ENCODE results near the gene SLC35F4. TPM values are rescaled to one million over a fixed set of nuclear protein-coding genes. Genes with fewer than 3 reads are reported as not detected.

SLC35F4 gene
- total and polyA plus RNA-seq, 8 donors, result 0.16 to 1.9 (median 0.36) TPM; not detected in 4

DNA sequence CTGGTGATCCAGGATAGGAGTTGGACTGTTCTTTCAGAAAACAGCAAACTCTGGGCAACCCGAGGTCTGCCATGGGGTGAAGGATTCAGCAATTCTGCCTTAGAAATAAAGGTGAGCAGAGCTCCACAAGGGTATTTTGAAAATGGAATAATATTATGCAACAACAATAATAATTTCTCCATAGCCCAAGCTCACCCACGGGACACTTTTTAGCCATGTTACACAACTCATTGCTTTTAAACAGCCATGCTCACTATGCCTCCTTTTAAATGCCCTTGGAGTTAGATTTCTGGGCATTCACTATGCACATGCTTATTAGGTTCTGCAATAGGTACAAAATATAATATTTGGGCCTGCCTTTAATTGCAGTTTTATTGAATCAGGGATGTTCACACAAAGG, 37.2 kb downstream of the SLC35F4 start:
- Histone ChIP-seq H3K4me1 (no peaks in the 10 kb centered on the region), H3K4me3 (no peak overlapping the region), H3K9me3 (no peaks in the 10 kb centered on the region), H3K36me3 (no peaks in the 10 kb centered on the region), H3K27me3 (no peaks in the 10 kb centered on the region), H3K27ac (no peak overlapping the region)
- TF ChIP-seq, protein P1, sequence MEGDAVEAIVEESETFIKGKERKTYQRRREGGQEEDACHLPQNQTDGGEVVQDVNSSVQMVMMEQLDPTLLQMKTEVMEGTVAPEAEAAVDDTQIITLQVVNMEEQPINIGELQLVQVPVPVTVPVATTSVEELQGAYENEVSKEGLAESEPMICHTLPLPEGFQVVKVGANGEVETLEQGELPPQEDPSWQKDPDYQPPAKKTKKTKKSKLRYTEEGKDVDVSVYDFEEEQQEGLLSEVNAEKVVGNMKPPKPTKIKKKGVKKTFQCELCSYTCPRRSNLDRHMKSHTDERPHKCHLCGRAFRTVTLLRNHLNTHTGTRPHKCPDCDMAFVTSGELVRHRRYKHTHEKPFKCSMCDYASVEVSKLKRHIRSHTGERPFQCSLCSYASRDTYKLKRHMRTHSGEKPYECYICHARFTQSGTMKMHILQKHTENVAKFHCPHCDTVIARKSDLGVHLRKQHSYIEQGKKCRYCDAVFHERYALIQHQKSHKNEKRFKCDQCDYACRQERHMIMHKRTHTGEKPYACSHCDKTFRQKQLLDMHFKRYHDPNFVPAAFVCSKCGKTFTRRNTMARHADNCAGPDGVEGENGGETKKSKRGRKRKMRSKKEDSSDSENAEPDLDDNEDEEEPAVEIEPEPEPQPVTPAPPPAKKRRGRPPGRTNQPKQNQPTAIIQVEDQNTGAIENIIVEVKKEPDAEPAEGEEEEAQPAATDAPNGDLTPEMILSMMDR (IDR thresholded peaks at IDR 0.05), result no peak
- WGBS, 2 donors, result 35 to 64% methylated on average over 2 of the region's 2 CpGs
- ATAC-seq (no peak), FAIRE-seq (no peak), DNase-seq (no peak)
- intact Hi-C loops (cut with DNase I), result no loop called here

DNA sequence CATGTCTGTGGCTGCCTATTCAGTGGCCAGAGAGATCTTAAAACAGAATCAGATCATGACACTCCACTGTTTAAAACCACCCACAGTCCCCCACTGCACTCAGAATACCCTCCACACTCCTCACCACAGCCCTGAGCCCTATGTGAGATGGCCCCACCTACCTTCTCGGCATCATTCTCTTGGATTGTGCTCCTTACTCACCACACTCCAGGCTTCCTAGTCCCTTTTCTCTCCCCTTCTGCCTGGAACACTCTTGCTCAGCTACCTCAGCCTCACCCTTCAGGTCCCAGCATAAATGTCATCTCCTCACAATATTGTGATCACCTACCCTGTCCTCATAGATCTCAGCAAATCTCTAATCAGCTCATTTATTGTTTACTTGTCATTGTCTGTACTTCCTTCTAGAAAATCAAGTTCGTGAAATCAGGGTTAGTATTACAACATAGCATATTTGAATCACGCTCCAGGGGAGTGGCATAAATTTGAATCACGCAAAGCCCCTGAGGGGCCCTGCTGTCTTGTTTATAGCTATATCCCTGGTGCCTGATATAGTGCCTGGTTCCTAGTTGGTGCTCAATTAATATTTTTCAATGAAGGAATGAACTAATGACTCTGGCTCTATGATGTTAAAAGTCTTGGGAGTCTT, 42.8 kb downstream of the SLC35F4 start:
- no peaks in the 10 kb centered on the region for H3K36me3 ChIP-seq
- no peak for ATAC-seq
- no peaks in the 10 kb centered on the region for H3K27me3 ChIP-seq
- DNase-seq, result no peak
- no peak overlapping the region for H3K4me3 ChIP-seq
- no peak for FAIRE-seq
- H3K4me1 ChIP-seq, result no peaks in the 10 kb centered on the region
- H3K27ac ChIP-seq, result no peak overlapping the region
- WGBS, 2 donors, result 67 to 77% methylated on average over 4 of the region's 4 CpGs
- no peaks in the 10 kb centered on the region for H3K9me3 ChIP-seq
- intact Hi-C loops (cut with DNase I), result no loop called here
- TF ChIP-seq, protein P1 (IDR thresholded peaks at IDR 0.05), result no peak

DNA sequence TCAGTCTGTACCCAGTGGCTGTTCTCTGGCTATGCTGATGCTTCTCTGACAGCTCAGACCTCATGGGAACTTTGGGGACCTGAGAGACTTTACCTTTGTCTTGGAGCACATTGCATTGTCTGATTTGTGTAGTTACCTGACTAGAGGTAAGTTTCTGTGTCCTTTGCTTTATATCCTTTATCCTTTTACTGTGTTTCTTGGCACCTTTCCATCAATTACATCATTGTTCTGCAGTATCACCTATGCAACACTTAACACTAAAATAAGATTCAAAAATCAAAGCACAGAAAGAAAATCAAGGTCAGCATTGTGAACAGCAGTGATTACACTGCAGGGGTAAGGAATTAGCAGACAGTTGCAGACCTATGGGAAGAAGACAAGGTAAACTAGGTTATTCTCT, 43.8 kb downstream of the SLC35F4 start:
- H3K27me3 ChIP-seq, result no peaks in the 10 kb centered on the region
- H3K27ac ChIP-seq, result no peak overlapping the region
- ATAC-seq (peak in 1 of 4 donors; percentile 32), DNase-seq (no peak), FAIRE-seq (no peak)
- intact Hi-C loops (cut with DNase I), result no loop called here
- no peaks in the 10 kb centered on the region for H3K4me1 ChIP-seq
- H3K9me3 ChIP-seq, result no peaks in the 10 kb centered on the region
- H3K36me3 ChIP-seq, result no peaks in the 10 kb centered on the region
- no peak overlapping the region for H3K4me3 ChIP-seq
- TF ChIP-seq, protein P1 (IDR thresholded peaks at IDR 0.05), result no peak

DNA sequence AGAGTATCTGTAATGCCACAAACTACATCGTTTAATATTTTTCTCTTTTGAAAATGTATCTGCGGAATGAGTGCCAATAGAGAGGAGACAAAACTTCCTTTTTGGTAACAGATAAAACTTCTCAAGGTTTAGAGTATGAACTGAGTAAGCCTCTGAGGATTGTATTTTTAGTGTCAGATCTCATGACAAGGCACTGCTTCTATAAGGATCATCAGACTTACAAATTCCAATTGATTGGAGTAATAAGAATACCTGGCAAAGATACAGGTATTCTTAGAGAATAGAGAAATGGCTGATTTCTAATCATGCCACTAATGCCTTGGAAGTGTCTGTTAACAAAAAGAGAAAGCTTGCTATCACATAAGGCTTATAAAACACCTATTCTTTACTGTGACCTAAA, 45.3 kb downstream of the SLC35F4 start:
- no peak for DNase-seq
- H3K9me3 ChIP-seq, result no peaks in the 10 kb centered on the region
- WGBS, 2 donors, result 72 to 80% methylated on average over 2 of the region's 2 CpGs
- FAIRE-seq, result no peak
- H3K36me3 ChIP-seq, result no peaks in the 10 kb centered on the region
- no peaks in the 10 kb centered on the region for H3K4me1 ChIP-seq
- H3K27ac ChIP-seq, result no peak overlapping the region
- H3K27me3 ChIP-seq, result no peaks in the 10 kb centered on the region
- TF ChIP-seq, protein P1 (IDR thresholded peaks at IDR 0.05), result no peak
- no peak overlapping the region for H3K4me3 ChIP-seq
- no peak for ATAC-seq
- intact Hi-C loops (cut with DNase I), result no loop called here

DNA sequence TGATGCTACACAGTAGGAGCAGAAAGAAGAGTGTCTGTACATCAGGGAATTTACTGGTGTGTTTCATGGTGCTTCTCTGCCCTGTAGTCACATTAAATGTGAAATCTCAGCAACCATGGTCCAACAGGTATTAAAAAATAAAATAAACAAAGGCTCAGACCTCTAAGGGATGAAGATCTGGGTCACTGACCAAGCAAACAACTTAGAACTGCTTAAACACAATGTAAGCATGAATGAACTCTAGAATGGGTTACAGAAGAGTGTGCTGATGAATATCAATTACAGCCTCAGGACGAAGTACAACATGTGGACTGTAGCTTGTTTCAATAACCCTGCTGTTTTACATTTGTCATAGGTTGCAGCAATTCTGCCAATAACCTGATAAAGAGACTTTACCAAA, 47.4 kb downstream of the SLC35F4 start:
- no peaks in the 10 kb centered on the region for H3K4me1 ChIP-seq
- no peaks in the 10 kb centered on the region for H3K9me3 ChIP-seq
- 41 to 44% methylated on average over 1 of the region's 1 CpG for WGBS, 2 donors
- H3K27ac ChIP-seq, result no peak overlapping the region
- intact Hi-C loops (cut with DNase I), result no loop called here
- DNase-seq, result no peak
- H3K4me3 ChIP-seq, result no peak overlapping the region
- ATAC-seq, result peak in 2 of 4 donors; percentile 62 to 69
- H3K36me3 ChIP-seq, result no peaks in the 10 kb centered on the region
- FAIRE-seq, result no peak
- TF ChIP-seq, protein P1 (IDR thresholded peaks at IDR 0.05), result no peak
- H3K27me3 ChIP-seq, result no peaks in the 10 kb centered on the region

Data from pancreas (tissue), 10 donors.